HepG2 (cell line): Measurements from ENCODE around the gene TOMM40L. TPM values are rescaled to one million over a fixed set of nuclear protein-coding genes. Genes with fewer than 3 reads are reported as not detected.

Experiments used
- ATAC-seq: fragments of 200-7000 bp; cut with Tn5 transposase; 3 replicates; pipeline ENCODE4 v1.9.1; 2020; ENCODE audit warnings: mild to moderate bottlenecking, moderate library complexity
- BruUV-seq: library from RNA; stranded (reverse); fragments of 400-500 nt; replicated peaks from 2 replicates; lab custom pipeline; 2021; lab: Mats Ljungman, UMichigan
- CTCF ChIA-PET: fragments of 300-600 bp; formaldehyde crosslinking; extraction: SDS; loops from one replicate; lab custom pipeline; 2021; ENCODE audit warnings: low total read pairs, inconsistent platforms, low intra/inter-chr PET ratio; lab: Yijun Ruan, JAX
- POLR2A ChIA-PET: fragments of 350-600 bp; sonication (Branson Sonifier 250); formaldehyde crosslinking; loops from one replicate; lab custom pipeline; 2020; ENCODE audit warnings: antibody characterized with exemption, inconsistent platforms; lab: Yijun Ruan, JAX
- DNase-seq: peaks from one replicate; pipeline ENCODE4 v3.0.0-alpha.2; 2015; ENCODE audit warnings: low spot score
- FAIRE-seq: peaks from 3 replicates; lab custom pipeline; 2011; peaks lifted over from hg19 to GRCh38; lab: Jason Lieb, UNC
- H2AFZ ChIP-seq: one replicate; pipeline ENCODE4 v1.6.1; 2011; ENCODE audit warnings: low read length, inconsistent platforms
- H3K27ac ChIP-seq: fragments of 300-600 bp; 3 replicates; pipeline ENCODE4 v1.8.0; 2011; ENCODE audit warnings: mixed run types, mild to moderate bottlenecking, mixed read lengths, low read length, inconsistent platforms; ENCODE audit not compliant: insufficient read depth; ENCODE audit errors: extremely low read length
- H3K27me3 ChIP-seq, 2 experiments: fragments of 200-600 bp in 1 of 2; 2 replicates in 1 of 2; 3 replicates in 1 of 2; pipeline versions ENCODE4 v1.6.0 to v1.8.0; 2011; ENCODE audit warnings: low read length in 2 of 2, mild to moderate bottlenecking in 2 of 2, moderate library complexity in 2 of 2, inconsistent platforms in 1 of 2; ENCODE audit not compliant: insufficient read depth in 2 of 2, control insufficient read depth in 1 of 2
- H3K36me3 ChIP-seq, 2 experiments: fragments of 200-600 bp in 1 of 2; replicated peaks in 1 of 2; 2 replicates in 1 of 2; 3 replicates in 1 of 2; pipeline versions ENCODE4 v1.5.1 to v1.8.0; 2011; ENCODE audit warnings: low read length in 2 of 2, inconsistent platforms in 1 of 2; ENCODE audit not compliant: insufficient read depth in 2 of 2, control insufficient read depth in 1 of 2
- H3K4me1 ChIP-seq: 2 replicates; pipeline ENCODE4 v1.5.1; 2012; ENCODE audit warnings: low read length, inconsistent platforms; ENCODE audit not compliant: insufficient read depth
- H3K4me2 ChIP-seq: 2 replicates; pipeline ENCODE4 v1.6.0; 2011; ENCODE audit warnings: low read depth, low read length, inconsistent platforms
- H3K4me3 ChIP-seq, 3 experiments: fragments of 200-600 bp in 1 of 3; sonication (generic), shearing (Covaris generic) in 1 of 3; replicated peaks in 1 of 3; 2 replicates each; pipeline ENCODE4 v1.5.1; 2011 to 2016; ENCODE audit warnings: low read length in 3 of 3, inconsistent platforms in 2 of 3, low read depth in 2 of 3, mild to moderate bottlenecking in 2 of 3, control low read depth in 1 of 3, mixed read lengths in 1 of 3; ENCODE audit not compliant: insufficient read depth in 1 of 3
- H3K79me2 ChIP-seq: one replicate; pipeline ENCODE4 v1.6.1; 2011; ENCODE audit warnings: low read length, inconsistent platforms; ENCODE audit not compliant: insufficient read depth
- H3K9ac ChIP-seq: 2 replicates; pipeline ENCODE4 v1.6.0; 2011; ENCODE audit warnings: mild to moderate bottlenecking, low read depth, low read length, inconsistent platforms; ENCODE audit not compliant: insufficient read depth
- H3K9me3 ChIP-seq: 2 replicates; pipeline ENCODE4 v1.5.1; 2012; ENCODE audit warnings: mild to moderate bottlenecking, low read length
- H4K20me1 ChIP-seq: 2 replicates; pipeline ENCODE4 v1.6.0; 2011; ENCODE audit warnings: inconsistent platforms, mild to moderate bottlenecking, low read length, moderate library complexity; ENCODE audit not compliant: insufficient read depth
- AGO2 ChIP-seq: fragments of 200-400 bp; formaldehyde crosslinking; optimal IDR thresholded peaks from 2 replicates; pipeline ENCODE3; 2017; ENCODE audit warnings: mild to moderate bottlenecking, low read depth, low read length, moderate library complexity
- BORCS8-MEF2B ChIP-seq: sonication (generic); formaldehyde crosslinking; IDR thresholded peaks from 2 replicates; pipeline ENCODE4 v1.8.0; 2022; ENCODE audit warnings: mild to moderate bottlenecking, missing genetic modification reagents
- CEBPB ChIP-seq: IDR thresholded peaks from 2 replicates; pipeline ENCODE4 v1.6.1; 2011; ENCODE audit warnings: low read depth, low read length, improper control_type of control experiment, borderline replicate concordance
- CHD4 ChIP-seq: fragments of 200-600 bp; sonication (generic); IDR thresholded peaks from 2 replicates; pipeline ENCODE4 v1.7.0; 2017; ENCODE audit warnings: mild to moderate bottlenecking, low read length, borderline replicate concordance
- ELF3 ChIP-seq: IDR thresholded peaks from 2 replicates; pipeline ENCODE4 v1.6.1; 2016; ENCODE audit warnings: missing genetic modification reagents, missing compliant biosample characterization
- KLF15 ChIP-seq: sonication (generic); formaldehyde crosslinking; IDR thresholded peaks from 2 replicates; pipeline ENCODE4 v1.8.1; 2023; ENCODE audit warnings: borderline replicate concordance, mild to moderate bottlenecking, inconsistent platforms, missing genetic modification reagents, mixed read lengths
- MAF1 ChIP-seq: sonication (generic); formaldehyde crosslinking; IDR thresholded peaks from 2 replicates; pipeline ENCODE4 v1.5.0; 2020; ENCODE audit warnings: missing genetic modification reagents, borderline replicate concordance
- MED1 ChIP-seq: sonication (generic); formaldehyde crosslinking; IDR thresholded peaks from 2 replicates; pipeline ENCODE4 v1.4.0; 2020; ENCODE audit warnings: missing genetic modification reagents
- NKX3-1 ChIP-seq: sonication (generic); formaldehyde crosslinking; IDR thresholded peaks from 2 replicates; pipeline ENCODE4 v1.5.0; 2020; ENCODE audit warnings: missing genetic modification reagents
- RBAK ChIP-seq: sonication (generic); formaldehyde crosslinking; IDR thresholded peaks from 2 replicates; pipeline ENCODE4 v1.5.1; 2020; ENCODE audit warnings: mild to moderate bottlenecking, missing genetic modification reagents
- RBFOX2 ChIP-seq: fragments of 200-400 bp; formaldehyde crosslinking; IDR thresholded peaks from 2 replicates; pipeline ENCODE4 v1.6.1; 2017; ENCODE audit warnings: low read depth, mild to moderate bottlenecking, low read length
- SMARCE1 ChIP-seq: fragments of 450-650 bp; IDR thresholded peaks from 2 replicates; pipeline ENCODE4 v1.6.1; 2017; ENCODE audit warnings: borderline replicate concordance
- SP2 ChIP-seq: sonication (generic); formaldehyde crosslinking; IDR thresholded peaks from 2 replicates; pipeline ENCODE4 v1.5.1; 2020; ENCODE audit warnings: mild to moderate bottlenecking, missing genetic modification reagents
- TRIM24 ChIP-seq: sonication (generic); formaldehyde crosslinking; IDR thresholded peaks from 2 replicates; pipeline ENCODE4 v1.8.0; 2022; ENCODE audit warnings: mild to moderate bottlenecking, missing genetic modification reagents
- ZEB1 ChIP-seq: IDR thresholded peaks from 2 replicates; pipeline ENCODE4 v1.6.1; 2012; ENCODE audit warnings: mild to moderate bottlenecking, low read depth, inconsistent platforms; ENCODE audit not compliant: insufficient replicate concordance
- ZMAT3 ChIP-seq: sonication (generic); formaldehyde crosslinking; conservative IDR thresholded peaks from 2 replicates; pipeline ENCODE4 v1.7.0; 2021; ENCODE audit warnings: missing genetic modification reagents
- ZNF136 ChIP-seq: sonication (generic); formaldehyde crosslinking; IDR thresholded peaks from 2 replicates; pipeline ENCODE4 v1.8.1; 2022; ENCODE audit warnings: low read depth, mild to moderate bottlenecking, moderate library complexity, missing genetic modification reagents
- ZNF138 ChIP-seq: sonication (generic); formaldehyde crosslinking; IDR thresholded peaks from 2 replicates; pipeline ENCODE4 v1.5.0; 2020; ENCODE audit warnings: mild to moderate bottlenecking, low read depth, missing genetic modification reagents
- ZNF781 ChIP-seq: sonication (generic); formaldehyde crosslinking; IDR thresholded peaks from 2 replicates; pipeline ENCODE4 v1.5.1; 2020; ENCODE audit warnings: borderline replicate concordance, mild to moderate bottlenecking, missing genetic modification reagents; ENCODE audit errors: not compliant biosample characterization
- ZNF879 ChIP-seq: sonication (generic); formaldehyde crosslinking; IDR thresholded peaks from 2 replicates; pipeline ENCODE4 v1.8.1; 2023; ENCODE audit warnings: missing genetic modification reagents
- ZSCAN31 ChIP-seq: sonication (generic); formaldehyde crosslinking; IDR thresholded peaks from 2 replicates; pipeline ENCODE4 v1.5.0; 2020; ENCODE audit warnings: low read depth, mild to moderate bottlenecking, missing genetic modification reagents
- WGBS: methylation state at CpG from one replicate; pipeline ENCODE4 v1.1.6; 2017; ENCODE audit warnings: low lambda C conversion rate; 5-methylcytosine and 5-hydroxymethylcytosine counted together
- in situ Hi-C: cut with HindIII; loops from 2 replicates; pipeline ENCODE4 v1.10.0; 2017; ENCODE audit warnings: low pct_unique_long_range_greater_than_20kb; ENCODE audit not compliant: extremely low pct_ligation_motif_present
- intact Hi-C: fragments of 100-400 bp; cut with micrococcal nuclease; formaldehyde crosslinking; loops from one replicate; pipeline ENCODE4 v1.10.0; 2022; ENCODE audit not compliant: unreplicated experiment
- polyA plus RNA-seq, 8 experiments: library from polyadenylated mRNA; depleted of rRNA in 3 of 8; stranded (reverse) in 7 of 8; unstranded in 1 of 8; fragments of >200 nt; fragmentation: Illumina TruSeq in 4 of 8; extraction: Trizol in 4 of 8; gene quantifications; 2 replicates each; pipeline versions ENCODE4 v1.2.1 to v1.2.3, GENCODE V29; 2011 to 2016; ENCODE audit warnings: low read depth in 4 of 8, missing spikeins in 1 of 8, mixed read lengths in 1 of 8; ENCODE audit not compliant: insufficient read depth in 1 of 8
- total RNA-seq, 5 experiments: library from RNA; depleted of rRNA; stranded (reverse); fragments of >200 nt; fragmentation: Illumina TruSeq; extraction: Trizol; gene quantifications; 2 replicates each; pipeline ENCODE4 v1.2.3, GENCODE V29; 2016; ENCODE audit warnings: low read depth in 1 of 5

Gene TOMM40L
- total and polyA plus RNA-seq, 2 of the 13 experiments (the other 11 are each of a cell fraction or from before 2014, with no cell fraction given): 14.1 to 26.2 TPM

- ATAC-seq (no peak), FAIRE-seq (no peak), DNase-seq (no peak)
- no peak overlapping the region for H3K27ac ChIP-seq
- H4K20me1 ChIP-seq: no peaks in the 10 kb centered on the region
- H3K4me3 ChIP-seq: no peak overlapping the region
- TF ChIP-seq BORCS8-MEF2B (CRISPR knock-in tag) (no peak), AGO2 (peak; percentile 52), NKX3-1 (CRISPR knock-in tag) (no peak), CHD4 (no peak), ELF3 (CRISPR knock-in tag) (no peak), CEBPB (no peak), ZNF781 (CRISPR knock-in tag) (no peak), RBFOX2 (peak; percentile 49)
- peaks cover 11% of the 10 kb centered on the region for H3K79me2 ChIP-seq
- no peaks in the 10 kb centered on the region for H3K27me3 ChIP-seq
- no peaks in the 10 kb centered on the region for H3K9me3 ChIP-seq
- peaks cover 34% of the 10 kb centered on the region for H3K4me1 ChIP-seq
- WGBS: 90% methylated on average over 7 of the region's 7 CpGs
- BruUV-seq: no TSS peak
- no peak overlapping the region for H3K4me2 ChIP-seq
- CTCF ChIA-PET: interaction anchor here (0.8 to 2.6 kb wide), 4 partner anchors 21 to 144 kb away, joined by 3 to 8 read pairs (median 4); no protein-coding TSS in a partner anchor
- in situ Hi-C loops: no loop called here
- H2AFZ ChIP-seq: no peak overlapping the region
- intact Hi-C loops: loop anchor here (1.0 kb wide), 1 partner anchor 61 kb away; no protein-coding TSS in a partner anchor
- POLR2A ChIA-PET: interaction anchor here (0.8 to 2.5 kb wide), 7 partner anchors 10 to 159 kb away, joined by 3 to 19 read pairs (median 4); partner anchors contain the start of genes NDUFS2 and SDHC
- peaks cover 12 to 38% of the 10 kb centered on the region in 2 experiments; a peak in 4 of 5 replicates for H3K36me3 ChIP-seq
- no peak overlapping the region for H3K9ac ChIP-seq
Observed at GRCh38 chr1:161230762-161231161, 4.9 kb downstream of the TOMM40L start.

GRCh38 chr1:161233102-161233501 lies 7.2 kb downstream of the TOMM40L start:
- no peak overlapping the region for H3K4me2 ChIP-seq
- no peak overlapping the region for H3K27ac ChIP-seq
- no peaks in the 10 kb centered on the region for H3K79me2 ChIP-seq
- peaks cover 37% of the 10 kb centered on the region for H3K4me1 ChIP-seq
- FAIRE-seq (no peak), DNase-seq (no peak), ATAC-seq (no peak)
- H3K9ac ChIP-seq: no peak overlapping the region
- POLR2A ChIA-PET: no interaction called here
- H2AFZ ChIP-seq: no peak overlapping the region
- H3K27me3 ChIP-seq: no peaks in the 10 kb centered on the region
- no peaks in the 10 kb centered on the region for H3K9me3 ChIP-seq
- WGBS: 86% methylated on average over 9 of the region's 9 CpGs
- TF ChIP-seq ZNF138 (CRISPR knock-in tag): no peak
- no peak for TF ChIP-seq TRIM24 (CRISPR knock-in tag)
- no peak for TF ChIP-seq SP2 (CRISPR knock-in tag)
- TF ChIP-seq ZSCAN31 (CRISPR knock-in tag): no peak
- TF ChIP-seq ZEB1: no peak
- TF ChIP-seq MED1 (CRISPR knock-in tag): no peak
- no peak for TF ChIP-seq RBAK (CRISPR knock-in tag)
- no peak for TF ChIP-seq KLF15 (CRISPR knock-in tag)
- TF ChIP-seq ZMAT3 (CRISPR knock-in tag): no peak
- no peak for TF ChIP-seq ZNF136 (CRISPR knock-in tag)
- no peak for TF ChIP-seq ZNF879 (CRISPR knock-in tag)
- no peak for TF ChIP-seq MAF1 (CRISPR knock-in tag)
- TF ChIP-seq SMARCE1: no peak
- H3K36me3 ChIP-seq: peaks cover 12 to 31% of the 10 kb centered on the region in 2 experiments; a peak in 4 of 5 replicates
- CTCF ChIA-PET: no interaction called here
- no peaks in the 10 kb centered on the region for H4K20me1 ChIP-seq
- intact Hi-C loops (no loop called here), in situ Hi-C loops (no loop called here)
- no TSS peak for BruUV-seq
- H3K4me3 ChIP-seq: no peak overlapping the region
